GM04503 (cell line): Measurements from ENCODE around the gene ACTR5.

Experiments
- DNase-seq: peaks from one replicate; pipeline ENCODE4 v3.0.0-alpha.2; 2012; ENCODE audit warnings: low read depth

ACTR5 gene

DNA sequence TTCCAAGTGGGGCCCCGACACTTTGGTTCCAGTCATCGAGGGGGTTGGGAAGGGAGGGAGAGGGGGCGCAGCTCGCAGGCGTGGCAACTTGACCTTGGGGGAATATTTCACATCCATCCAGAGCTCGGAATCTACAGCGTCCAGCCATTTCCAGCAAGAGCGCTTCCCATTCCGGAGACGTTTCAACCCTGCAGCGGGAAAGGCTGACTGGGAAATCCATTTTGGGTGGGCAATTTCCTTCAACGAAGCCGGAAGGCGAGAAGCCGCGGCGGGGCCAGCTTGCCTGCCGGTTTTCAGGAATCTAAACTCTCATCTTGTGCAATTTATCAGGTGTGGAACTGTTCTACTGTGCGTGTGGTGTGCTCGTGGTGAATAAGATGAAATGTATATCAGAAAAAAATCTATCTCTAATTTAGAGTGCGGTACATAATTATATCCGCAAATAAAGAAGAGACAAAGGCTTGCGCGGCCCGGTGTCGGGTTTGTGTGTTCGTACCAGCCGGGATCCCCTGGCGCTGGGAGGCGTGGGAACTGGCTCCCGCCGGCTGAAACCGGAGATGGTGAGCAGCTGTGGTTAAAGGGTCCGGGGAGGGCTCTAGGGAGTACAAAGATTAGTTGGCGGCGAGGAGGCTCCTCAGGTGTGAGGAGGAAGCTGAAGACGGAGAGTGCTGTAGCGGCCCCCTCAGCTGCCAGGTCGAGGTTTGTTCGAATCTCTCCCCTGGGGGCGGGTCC lies 19.2 kb upstream of the ACTR5 start:
- no peak for DNase-seq

DNA sequence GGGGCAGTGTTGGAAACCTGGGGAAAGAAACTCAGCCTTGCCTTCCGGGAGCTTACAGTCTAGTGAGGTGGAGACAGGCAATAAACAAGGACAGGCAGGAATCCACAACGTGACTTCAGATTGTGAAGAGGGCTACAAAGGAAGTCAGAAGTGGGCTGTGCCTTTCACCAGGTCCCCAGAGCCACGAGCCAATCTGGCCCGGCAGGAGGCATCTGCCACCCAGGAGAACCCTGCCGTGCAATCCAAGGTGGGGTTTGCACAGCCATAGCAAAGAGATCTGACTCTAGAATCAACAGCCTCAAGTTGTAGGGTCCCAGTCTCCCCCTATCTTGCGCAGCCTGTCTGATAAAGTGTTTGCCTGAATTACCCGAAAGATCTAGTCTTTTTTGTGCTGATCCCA lies 18.5 kb upstream of the ACTR5 start:
- no peak for DNase-seq

DNA sequence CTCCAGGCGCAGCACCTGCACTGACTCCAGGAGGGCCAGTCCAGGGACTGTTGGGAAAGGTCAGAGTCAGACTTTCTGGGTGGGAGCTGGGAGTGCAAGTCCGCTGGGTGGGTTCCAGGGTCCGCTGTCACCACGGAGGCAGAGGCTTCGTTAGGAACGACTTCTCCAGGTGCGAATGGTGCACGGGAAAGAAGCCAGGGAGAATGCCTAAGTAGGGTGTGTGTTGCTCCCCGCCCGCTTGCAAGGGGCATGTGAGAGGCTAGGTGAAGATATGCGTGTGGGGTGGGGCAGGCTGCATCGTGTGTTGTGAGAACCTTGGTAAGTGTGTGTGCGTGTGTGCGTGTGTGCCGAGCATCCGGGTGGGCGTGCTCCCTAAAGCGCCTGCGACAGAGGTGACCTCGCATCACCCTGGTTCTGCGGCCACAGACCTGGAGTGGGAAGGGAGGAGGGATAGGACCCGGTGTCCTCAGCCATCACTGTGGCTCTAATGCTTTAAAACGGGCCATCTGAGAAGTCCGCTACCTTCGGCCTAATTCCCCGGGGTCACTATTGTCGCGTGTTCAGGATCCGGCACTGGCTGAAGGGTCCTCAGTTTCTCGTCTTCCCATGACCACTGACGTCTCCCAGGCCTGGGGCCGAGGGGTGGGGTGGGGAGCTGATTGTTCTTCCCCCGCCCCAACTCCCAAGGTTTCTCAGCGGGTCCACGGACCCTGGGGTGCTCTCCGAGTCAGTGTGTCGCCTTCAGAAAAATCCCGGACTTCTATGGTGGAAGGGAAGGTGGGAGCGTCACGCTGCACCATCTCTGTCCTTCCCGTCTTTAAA lies 17.9 kb upstream of the ACTR5 start:
- no peak for DNase-seq

DNA sequence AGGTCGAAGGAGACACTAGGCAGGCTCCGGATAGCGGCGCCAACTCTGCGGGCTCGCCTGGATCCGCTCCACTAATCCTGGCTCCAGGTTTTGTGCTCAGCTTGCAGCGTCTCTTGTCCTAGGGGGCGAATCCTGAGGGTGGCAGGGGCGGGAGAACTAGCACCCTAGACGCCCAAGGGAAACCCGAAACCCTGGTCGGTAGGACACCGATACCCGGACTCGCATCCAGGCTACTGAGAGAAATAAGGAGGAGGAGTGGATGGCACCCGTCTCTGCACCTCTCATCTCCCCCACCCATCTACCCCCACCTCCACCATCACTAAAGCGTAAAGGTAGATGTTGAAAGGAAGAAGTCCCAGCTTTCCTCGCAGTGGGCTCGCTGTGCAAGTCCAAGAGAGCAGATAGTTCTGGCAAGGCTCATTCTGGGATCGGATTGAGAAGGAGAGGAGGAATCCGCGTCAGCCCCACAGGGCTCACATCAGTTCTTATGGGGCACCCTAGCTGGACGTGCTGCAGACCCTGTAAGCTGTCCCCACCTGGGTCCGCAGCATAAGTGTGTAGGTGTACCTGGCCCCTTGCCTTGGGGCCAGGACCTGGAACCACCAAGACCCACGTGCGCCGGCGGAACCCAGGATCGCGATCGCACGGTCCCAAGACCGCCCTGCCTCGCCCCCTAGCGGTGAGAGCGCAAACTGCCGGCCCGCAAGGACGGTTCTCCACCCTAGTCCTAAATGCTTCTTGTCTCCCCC lies 17.1 kb upstream of the ACTR5 start:
- no peak for DNase-seq

DNA sequence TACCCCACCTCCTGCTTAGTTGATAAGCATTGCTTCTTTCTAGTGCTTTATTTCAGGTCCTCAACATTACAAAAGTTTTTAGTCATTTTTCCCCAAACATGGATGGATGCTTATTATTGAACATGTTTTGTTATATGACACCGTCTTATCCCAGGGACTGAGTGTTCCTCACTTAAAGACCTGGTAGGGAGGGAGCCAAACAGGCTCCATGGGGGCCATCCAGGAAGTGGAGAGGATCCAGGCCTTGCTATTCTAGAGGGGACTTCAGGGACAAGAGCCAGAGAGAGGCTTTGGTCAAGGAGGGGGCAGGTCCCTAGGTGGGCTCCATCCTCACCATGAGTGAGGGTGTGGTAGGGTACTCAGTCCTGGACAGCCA lies 16.5 kb upstream of the ACTR5 start:
- no peak for DNase-seq

DNA sequence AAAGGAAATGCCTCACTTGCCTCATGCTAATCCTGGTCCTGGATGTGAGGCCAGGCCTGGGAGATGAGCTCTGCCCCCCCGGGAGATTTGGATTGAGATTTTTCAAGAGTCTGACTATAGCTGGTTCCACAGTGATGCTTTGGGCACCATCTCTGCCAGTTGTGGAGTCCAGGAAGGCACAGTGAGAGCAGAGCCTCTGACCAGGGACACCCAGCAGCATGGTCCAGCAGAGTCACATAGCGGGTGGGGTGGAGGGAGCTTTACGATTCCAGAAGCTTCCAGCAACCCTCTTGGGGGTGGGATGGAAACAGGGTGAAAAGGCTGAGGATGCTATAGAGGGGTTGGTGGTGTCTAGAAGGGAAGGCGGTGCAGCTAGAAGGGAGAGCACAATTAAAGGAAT lies 15.3 kb upstream of the ACTR5 start:
- no peak for DNase-seq

DNA sequence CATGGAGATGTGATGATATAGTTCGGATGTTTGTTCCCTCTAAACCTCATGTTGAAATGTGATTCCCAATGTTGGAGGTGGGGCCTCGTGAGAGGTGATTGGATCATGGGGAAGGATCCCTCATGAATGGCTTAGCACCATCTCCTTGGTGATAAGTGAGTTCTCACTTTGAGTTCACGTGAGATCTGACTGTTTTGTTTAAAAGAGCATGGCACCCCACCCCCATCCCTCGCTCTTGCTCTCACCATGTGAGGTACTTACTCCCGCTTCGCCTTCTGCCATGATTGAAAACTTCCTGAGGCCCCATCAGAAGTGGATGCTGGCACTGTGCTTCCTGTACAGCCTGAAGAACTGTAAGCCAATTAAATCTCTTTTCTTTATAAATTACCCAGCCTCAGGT lies 13.1 kb upstream of the ACTR5 start:
- no peak for DNase-seq

DNA sequence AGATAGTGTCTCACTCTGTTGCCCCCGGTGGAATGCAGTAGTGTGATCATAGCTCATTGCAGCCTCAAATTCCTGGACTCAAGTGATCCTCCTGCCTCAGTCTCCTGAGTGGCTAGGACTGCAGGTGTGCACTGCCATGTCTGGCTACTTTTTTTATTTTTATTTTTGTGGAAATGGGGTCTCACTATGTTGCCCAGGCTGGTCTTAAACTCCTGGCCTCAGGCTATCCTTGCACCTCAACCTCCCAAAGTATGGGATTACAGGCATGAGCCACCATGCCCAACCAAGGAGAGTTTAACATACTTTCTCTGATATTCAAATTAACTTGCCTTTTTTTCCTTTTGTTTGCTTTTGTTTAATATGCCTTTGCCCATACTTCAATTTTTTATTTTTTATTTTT lies 10.4 kb upstream of the ACTR5 start:
- no peak for DNase-seq

DNA sequence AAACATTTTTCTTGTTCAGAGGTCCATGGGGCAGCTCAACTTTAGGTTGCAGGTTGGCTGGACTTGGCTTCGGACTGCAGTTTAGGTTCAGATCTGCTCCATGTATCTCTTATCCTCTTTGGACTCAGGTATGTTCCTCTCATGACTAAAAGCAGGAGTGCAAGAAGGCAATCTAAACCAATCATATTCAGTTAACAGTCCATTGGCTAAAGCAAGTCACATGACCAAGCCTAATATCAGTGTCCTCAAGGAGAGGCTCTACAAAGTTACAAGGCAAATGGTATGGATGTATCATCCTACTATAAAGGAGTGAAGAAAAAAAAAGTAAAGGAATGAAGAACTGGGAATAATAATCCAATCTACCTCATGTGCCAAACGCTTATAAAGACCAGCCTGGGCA lies 2.5 kb upstream of the ACTR5 start:
- no peak for DNase-seq

DNA sequence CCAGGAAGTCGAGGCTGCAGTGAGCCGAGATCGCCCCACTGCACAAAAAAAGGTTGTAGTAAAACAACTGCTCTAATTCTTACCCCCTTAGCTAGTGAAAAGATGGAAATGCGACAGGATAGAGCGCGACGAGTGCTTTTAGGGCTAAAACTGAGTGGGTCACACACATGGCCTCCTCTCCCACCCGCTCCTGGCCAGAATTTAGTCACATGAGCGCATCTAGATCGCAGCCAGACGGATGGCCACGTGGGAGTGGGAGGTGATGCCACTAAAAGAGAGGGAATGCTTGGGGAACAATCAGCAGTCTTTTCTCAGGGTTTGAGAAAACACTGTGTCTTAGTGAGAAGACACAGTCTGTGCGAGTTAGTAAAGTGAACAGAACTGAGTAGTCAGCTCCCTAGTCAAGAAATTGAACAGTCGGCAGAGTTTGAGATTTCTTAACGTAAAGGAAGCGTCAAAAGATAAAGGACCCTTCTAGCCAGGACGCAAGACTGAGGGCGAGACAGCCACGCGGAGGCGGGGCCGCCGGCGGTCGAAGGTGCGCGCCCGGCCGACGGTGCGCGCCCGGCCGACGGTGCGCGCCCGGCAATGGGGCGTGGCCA lies 664 bp upstream of the ACTR5 start:
- no peak for DNase-seq

DNA sequence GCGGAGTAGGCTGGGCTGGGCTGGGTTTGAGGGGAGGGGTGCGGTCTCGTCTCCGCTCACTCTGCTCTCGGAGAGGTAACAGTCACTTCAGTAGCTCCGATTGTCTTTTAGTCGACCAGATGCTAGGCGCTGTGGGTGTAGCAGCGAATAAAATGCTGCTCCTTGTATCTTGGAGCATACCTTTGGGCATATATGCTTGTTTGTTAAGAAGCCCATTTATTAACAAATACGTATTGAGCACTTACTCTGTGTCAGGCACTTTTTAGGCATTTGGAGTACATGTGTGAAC lies 545 bp downstream of the ACTR5 start:
- no peak for DNase-seq

DNA sequence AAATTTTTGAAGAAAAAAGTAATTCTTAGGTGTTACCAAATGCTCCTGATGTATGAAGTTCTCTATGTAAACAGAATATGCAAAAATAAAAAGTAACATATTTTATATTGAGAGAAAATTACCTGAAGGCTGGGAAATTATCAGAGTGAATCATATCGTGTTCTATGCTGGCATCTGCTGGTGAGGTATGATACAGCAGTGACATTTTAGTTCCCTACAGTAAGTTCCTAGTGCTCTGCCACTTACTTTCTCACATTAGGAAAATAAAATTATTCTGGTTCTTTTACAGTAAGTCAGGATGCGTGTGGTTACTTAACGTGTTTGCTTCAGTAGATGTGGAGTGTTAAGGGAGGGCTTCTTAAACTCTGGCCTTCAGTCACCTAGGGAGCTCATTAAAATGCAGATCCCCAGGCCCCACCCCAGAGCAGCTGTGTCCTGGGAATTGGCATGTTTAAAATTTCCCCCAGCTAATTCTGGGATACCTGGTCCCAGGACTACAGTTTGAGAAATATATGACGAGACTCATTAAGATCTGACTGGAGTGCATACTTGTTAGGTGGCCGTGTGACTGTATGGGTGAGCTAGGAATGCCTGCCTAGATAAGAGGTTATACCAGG lies 3.2 kb downstream of the ACTR5 start:
- DNase-seq: no peak

DNA sequence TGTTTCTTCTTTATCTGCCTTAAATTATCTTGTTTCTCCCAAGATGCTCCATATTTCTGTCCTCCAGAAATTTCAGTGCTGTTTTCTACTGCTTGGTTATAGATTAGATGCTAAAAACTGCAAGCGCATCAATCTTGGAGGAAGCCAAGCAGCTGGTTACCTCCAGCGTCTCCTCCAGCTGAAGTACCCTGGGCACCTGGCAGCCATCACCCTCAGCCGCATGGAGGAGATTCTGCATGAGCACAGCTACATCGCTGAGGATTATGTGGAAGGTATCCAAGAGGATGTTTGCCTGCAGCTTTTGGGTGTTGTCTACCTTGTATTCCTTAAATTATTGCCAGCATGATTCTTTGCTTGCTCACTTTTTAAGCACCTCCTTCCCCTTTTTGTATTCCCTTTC lies 3.8 kb downstream of the ACTR5 start:
- DNase-seq: no peak

DNA sequence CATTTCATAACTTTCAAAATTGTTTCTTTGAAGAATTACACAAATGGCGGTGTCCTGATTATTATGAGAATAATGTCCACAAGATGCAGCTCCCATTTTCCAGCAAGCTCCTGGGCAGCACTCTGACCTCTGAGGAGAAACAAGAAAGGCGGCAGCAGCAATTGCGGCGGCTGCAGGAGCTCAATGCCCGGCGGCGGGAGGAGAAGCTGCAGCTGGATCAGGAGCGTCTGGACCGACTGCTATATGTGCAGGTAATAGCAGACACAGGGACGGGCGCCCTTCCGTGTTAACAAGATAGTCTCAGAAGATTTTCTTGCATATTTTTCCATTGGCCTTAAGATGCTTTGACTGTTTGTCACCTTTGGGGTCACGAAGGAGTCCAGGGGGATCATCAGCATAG lies 6.7 kb downstream of the ACTR5 start:
- no peak for DNase-seq

DNA sequence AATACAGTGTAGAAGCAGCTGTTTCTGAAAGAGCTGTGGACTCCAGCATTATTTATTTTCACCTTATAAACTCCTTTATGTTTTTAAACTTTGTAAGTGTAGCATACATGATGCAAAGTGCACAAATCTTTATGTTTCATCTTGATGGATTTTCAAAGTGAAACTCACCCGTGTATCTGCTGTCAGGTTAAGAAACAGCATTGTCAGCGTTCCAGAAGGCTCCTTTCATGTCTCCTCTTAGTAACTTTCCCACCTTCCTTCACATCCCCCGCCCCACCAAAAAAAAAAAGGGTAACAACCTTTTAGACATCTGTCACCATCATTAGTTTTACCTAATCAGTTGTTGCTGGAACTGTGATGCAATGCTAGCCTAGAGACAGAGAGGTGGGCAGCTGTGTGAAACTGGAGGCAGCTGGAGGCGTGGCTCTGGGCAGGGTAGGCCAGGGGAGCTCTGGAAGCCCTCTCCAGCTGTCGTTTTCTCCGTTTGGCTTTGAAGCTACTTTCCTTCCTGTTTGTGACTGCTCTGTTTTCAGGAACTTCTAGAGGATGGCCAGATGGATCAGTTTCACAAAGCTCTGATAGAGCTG lies 7.2 kb downstream of the ACTR5 start:
- no peak for DNase-seq

DNA sequence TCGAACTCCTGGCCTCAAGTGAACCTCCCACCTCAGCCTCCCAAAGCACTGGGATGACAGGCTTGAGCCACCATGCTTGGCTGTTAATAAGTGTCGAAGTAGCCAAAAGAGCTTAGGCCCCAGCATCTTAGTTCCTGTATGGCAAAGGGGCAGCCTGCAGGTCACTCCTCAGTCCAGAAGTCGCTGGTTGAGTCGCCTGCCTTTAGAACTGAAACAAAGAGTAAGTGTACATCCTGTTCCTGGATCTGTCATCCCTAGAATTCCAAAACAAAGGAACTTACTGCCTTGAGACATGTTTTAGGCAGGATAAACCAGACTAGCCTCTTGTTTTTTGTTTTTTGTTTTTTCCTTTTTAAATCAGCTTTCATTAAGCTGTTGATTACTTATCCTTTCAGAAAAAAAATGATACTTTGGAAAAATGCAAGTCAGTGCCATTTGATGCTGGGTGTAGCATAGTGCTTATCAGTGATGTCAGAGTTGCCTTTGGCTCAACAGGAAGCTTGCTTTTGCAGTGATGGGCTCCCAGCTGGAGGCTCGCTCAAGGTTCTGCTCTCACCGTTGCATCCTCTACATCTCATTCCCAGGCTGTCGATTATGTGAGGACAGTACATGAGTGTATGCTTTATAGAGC lies 9.0 kb downstream of the ACTR5 start:
- no peak for DNase-seq

DNA sequence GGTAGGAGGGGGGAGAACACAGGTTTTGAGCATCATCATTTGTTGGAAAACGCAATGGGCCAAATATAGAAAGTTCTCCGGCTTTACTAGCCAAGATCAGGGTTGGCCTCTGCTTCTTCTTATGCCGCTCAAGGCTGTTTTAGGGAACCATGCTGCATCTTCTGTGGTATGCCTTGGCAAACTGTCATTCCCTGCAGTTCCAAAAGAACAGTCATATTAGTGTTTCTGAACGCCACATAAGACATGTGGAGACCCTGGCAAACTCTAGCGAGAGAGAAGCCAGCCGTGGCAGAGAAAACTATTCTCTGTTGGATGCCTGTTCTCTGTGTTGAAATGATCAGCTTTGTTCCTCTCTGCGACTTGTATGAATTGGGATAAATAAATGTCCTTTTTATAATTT lies 10.8 kb downstream of the ACTR5 start:
- DNase-seq: no peak

DNA sequence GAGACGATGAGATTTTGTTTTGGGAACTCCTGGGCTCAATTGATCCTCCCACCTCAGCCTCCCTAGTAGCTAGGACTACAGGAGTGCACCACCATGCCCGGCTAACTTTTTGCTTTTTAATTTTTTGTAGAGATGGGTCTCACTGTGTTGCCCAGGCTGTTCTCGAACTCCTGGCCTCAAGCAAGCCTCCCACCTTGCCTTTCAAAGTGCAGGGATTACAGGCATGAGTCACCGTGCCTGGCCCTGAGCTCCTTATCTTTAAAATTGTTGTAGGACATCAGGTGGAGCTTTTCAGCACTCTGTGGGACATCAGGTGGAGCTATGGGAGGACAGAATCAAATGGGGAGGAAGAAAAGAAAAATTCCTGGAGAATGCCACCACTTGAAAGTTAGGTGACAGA lies 12.7 kb downstream of the ACTR5 start:
- DNase-seq: no peak

DNA sequence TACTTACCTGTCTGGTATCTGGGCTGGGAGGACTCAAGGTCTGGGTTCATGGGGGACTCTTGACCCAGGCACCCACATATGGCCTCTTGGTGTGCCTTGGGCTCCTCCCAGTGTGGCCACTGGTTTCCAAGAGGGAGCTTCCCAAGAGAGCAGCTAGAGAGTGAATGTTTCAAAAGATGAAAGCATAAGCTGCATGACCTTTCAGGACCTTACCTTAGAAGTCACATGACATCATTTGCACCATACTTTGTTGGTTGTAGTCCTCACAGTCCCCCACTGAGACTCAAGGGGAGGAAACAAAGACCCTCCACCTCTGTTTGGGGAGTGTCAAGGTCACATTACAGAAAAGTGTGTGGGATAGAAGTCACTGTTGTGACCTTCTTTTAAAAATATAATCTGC lies 13.9 kb downstream of the ACTR5 start:
- no peak for DNase-seq

DNA sequence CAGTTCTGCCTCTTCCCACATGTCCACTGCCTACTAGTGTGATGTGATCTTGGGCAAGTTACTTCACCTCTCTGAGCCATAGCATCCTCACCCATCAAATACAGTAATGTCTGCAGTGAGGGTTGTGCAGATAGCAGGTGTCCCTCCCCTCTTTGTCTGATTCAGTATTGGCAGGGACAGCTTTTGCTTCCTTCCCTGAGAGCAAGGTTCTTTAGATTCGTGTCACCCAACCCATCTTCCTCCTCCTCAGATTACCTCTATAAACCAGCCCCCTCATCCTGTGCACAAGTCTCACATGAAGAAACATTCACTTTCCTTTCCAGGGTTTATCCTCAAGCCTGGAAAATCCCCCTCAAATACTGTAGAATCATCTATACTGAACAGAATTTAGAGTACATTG lies 15.4 kb downstream of the ACTR5 start:
- DNase-seq: no peak

DNA sequence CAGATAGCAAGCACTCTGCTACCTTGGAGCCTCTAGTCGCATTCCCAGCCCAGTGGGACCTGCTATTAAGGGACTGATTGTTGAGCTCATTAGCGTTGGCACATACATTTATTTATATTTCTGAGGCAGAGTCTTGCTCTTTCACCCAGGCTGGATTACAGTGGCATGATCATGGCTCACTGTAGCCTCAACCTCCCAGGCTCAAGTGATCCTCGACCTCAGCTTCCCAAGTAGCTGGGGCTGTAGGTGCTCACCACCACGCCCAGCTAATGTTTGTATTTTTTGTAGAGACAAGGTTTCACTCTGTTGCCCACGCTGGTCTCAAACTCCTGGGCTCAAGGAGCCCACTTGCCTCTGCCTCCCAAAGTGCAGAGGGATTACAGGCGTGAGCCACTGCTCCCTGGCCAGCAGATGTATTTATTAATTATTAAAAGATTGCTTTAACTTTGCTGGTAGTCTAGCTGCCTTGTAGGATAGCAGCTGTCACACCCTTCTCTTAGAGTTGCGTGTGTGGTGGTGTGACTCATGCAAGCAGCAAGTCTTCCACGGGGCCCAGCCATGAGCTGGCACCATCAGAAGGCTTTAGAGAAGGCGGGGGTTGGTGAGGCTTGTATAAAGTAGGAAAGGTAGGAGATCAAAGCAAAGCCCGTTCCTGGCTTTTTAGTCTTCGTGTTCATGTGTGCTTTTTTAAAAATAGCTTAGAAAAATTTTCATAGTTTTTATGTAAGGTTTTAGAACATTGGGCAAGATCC lies 16.5 kb downstream of the ACTR5 start:
- peak; percentile 54 for DNase-seq
